HG03108 (cell line): ENCODE results near the gene DEPDC5.

Source experiments
- ATAC-seq: cut with Tn5 transposase; IDR thresholded peaks from one replicate; pipeline ENCODE4 v1.9.1; 2021; ENCODE audit warnings: moderate library complexity; ENCODE audit not compliant: unreplicated experiment

DEPDC5 gene

GRCh38 chr22:31883989-31884388, 130.2 kb downstream of the DEPDC5 start:
- no peak for ATAC-seq

DNA sequence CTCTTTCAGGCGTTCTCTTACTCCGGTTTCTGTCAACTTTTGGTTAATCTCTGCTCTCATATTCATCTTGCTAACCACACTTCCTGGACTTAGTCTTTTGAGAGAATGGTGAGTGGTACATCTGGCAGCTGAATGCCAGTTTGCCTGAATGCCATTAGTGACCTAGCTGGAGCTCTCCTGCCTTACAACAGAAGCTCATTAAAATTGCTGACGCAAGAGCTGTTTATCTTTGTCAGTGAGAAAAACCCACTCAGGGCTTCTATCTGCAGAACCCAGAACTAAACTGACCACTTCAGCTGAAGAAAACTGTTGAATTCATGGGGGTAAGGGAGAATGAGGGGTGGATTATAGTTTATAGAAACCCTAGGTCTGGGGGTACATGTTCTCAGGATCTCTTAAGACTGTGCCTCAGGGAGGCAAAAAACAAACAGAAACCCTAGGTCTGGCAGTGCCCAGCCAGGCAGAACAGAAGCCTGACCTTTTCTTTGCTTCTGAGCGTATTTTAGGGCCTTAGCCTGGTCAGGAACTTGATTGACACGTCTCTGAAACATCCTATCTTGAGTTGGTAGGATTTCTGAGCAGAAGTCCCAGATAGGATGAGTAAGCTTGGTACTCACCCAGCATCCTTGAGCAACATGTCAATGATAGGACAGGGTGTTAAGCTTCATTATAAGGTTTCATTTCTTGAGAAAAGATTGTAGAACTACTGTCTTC, 137.7 kb downstream of the DEPDC5 start:
- ATAC-seq: no peak

- ATAC-seq: no peak
Observed at GRCh38 chr22:31892080-31892433, 138.2 kb downstream of the DEPDC5 start.

DNA sequence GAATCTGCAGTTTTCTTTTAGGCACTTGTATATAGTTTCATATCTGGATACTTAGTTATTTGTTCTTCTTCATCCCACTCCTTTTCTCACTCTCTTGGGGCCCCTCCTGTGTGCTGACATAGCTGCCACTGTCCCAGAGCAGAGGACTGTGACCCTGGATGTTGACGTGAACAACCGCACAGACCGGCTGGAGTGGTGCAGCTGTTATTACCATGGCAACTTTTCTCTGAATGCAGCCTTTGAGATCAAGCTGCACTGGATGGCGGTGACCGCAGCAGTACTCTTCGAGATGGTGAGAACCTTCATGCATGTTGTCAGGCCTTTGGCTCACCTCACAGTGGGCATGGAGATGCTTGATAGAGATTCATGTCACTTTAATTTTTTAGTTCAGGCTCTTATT, 139.6 kb downstream of the DEPDC5 start:
- ATAC-seq: no peak

- no peak for ATAC-seq
Observed at GRCh38 chr22:31895411-31896123, 141.7 kb downstream of the DEPDC5 start.

DNA sequence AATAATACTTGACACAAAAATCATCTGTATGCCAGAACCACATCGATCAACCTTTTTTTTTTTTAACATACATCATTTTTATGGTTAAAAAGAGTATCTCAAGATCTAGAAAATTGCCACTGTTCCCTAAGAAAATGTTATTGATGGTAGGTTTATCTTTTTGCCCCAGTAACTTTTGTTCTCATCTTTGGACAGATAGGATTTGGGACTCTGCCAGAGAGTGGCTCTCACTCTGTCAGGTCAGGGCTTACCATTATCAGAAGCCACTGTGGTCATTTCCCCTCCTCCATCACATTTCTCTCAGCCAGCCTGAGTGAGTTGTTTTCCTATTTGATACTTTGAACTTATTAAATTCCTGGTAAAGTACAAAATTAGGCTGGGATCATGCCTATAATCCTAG, 142.7 kb downstream of the DEPDC5 start:
- ATAC-seq: no peak

GRCh38 chr22:31897842-31898805, 144.3 kb downstream of the DEPDC5 start:
- ATAC-seq: no peak

DNA sequence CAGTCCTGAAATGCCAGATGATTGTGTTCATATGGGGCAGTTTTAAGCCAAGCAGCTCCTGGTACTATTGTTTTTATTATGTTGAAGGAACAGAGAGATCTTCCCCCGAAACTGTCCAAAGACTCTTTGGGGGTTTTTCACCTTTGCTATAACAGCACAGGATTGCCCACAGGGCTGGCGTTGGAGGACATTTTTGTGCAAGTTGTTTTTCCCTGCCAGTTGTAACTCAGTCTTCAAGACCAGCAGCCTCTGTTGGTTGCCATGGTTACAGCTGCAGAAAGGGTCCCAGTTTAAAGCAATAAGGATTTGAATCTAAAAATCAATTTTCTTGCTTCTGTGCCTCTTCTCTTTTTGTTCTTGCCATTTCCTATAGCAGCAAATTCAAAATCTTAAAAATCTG, 145.1 kb downstream of the DEPDC5 start:
- ATAC-seq: no peak

GRCh38 chr22:31899669-31900068, 145.8 kb downstream of the DEPDC5 start:
- ATAC-seq: no peak

GRCh38 chr22:31901388-31902137, 147.7 kb downstream of the DEPDC5 start:
- ATAC-seq: no peak

GRCh38 chr22:31904651-31905050, 150.8 kb downstream of the DEPDC5 start:
- no peak for ATAC-seq

GRCh38 chr22:31905356-31905755, 151.5 kb downstream of the DEPDC5 start:
- no peak for ATAC-seq

DNA sequence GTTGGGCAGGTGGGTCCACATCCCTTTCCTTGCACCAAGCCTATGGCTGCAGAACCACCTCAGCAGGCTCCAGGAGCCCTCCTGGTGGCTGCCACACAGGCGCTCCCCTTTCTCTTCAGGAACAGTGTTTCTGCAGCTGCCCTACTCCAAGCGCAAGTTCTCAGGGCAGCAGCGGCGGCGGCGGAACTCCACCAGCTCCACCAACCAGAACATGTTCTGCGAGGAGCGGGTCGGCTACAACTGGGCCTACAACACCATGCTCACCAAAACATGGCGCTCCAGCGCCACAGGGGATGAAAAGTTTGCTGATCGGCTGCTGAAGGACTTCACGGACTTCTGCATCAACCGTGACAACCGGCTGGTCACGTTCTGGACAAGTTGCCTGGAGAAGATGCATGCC, 152.3 kb downstream of the DEPDC5 start:
- ATAC-seq: no peak

- no peak for ATAC-seq
Observed at GRCh38 chr22:31906569-31906968, 152.8 kb downstream of the DEPDC5 start.

DNA sequence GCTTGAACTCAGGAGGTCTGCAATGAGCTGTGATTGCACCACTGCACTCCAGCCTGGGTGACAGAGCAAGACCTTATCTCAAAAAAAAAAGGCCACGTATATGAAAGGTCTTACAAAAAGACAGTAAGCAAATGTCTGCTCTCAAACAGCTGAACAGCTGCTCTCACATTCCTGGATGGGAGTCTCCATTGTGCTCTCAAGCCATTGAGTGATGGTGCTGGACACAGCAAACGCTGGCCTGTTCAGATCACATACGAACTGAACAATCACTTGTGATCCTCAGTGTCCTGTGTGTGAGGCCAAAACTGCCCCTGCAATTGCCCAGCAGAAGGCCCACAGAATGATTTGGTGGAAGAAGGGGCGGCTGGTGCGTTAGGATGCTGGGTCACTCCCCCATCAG, 156.2 kb downstream of the DEPDC5 start:
- no peak for ATAC-seq

DNA sequence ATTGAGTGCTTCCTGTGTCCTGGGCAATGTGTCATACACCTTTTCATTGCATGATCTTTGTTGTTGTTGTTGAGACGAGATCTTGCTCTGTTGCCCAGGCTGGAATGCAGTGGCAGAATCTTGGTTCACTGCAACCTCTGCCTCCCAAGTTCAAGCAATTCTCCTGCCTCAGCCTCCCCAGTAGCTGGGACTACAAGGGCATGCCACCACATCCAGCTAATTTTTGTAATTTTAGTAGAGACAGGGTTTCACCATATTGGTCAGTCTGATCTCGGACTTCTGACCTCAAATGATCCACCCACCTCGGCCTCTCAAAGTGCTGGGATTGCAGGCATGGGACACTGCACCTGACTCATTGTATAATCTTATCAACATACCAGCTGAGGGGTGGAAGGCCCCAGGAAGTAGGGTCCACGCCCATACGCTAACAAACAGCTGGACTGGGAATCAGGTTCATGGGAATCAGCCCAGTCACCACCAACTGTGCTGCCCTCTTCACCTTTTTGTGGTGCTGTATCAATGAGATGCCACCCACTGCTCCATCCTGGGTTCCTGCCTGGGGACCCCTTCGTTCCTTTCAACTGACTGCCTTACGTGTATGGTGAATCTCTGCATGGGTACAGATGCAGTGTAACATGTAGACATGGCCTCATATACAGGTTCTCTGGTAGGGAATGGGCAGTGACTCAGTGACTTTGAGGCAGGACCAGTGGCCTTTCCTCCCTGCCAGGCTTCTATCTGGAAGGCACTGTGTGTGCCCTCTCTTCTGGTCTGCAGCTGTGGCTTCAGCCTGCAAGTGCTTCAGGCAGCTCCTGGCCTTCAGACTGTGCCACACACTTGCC, 158.0 kb downstream of the DEPDC5 start:
- no peak for ATAC-seq

DNA sequence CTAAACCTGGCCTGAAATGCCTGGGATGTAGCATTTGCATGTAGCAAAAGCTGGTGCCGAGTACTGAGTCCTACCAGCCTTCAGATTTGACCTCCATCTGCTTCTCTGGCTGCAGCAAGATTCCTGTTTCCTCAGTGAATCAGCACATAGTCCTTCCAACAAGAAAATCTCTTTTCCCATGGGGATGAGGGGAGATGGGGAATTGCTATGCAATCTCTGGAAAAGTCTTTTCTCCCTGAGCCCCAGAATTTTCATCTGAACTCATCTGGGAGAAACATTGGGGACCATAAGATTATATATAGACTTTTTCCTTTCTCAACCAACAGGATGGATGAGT, 158.6 kb downstream of the DEPDC5 start:
- ATAC-seq: no peak

DNA sequence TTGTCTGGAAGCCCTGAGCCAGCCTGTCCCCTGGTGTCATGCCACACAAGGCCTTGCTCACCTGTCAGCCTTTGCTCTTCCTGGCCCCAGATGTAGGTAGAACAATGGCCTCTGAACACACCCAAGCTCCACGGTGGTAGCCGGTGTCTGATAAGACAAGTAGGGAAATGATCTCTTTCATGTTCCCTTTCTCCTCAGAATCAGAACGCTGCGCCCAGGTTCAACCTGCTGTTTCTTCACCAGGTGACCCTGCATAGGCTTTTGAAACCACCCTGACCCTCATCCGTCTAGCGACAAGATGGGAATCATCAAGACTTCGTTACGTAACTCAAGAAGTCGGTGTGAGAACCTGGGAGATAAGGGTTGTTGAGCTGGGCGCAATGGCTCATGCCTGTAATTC, 161.8 kb downstream of the DEPDC5 start:
- no peak for ATAC-seq

GRCh38 chr22:31917227-31917921, 163.6 kb downstream of the DEPDC5 start:
- ATAC-seq: no peak

DNA sequence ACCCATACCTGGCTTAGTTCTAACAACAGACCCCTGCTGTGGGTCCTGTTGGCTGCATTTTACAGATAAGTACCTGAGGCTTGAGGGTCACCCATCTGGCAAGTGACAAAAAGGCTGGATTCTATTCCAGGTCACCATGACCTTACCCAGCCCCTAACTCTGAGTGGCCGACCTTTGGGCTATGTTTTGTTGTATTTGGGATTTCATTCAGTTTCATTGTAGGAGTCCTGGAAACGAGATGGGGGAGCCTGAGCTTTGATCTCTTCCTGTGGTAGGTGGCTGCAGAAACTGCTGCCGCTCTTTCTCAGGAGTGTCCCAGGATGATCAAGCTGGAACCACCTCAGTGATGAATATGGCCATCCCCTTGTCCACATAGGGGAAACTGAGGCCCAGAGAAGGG, 165.9 kb downstream of the DEPDC5 start:
- ATAC-seq: no peak
